Activated CD8-positive, alpha-beta memory T cell treated with anti-CD3 and anti-CD28 coated beads, Interleukin-2, amount 50 U/mL, for 4 hours (primary cell): ENCODE measurements around the gene PSAP.
A peak's percentile ranks its signal among the peaks of the same experiment; 100 is the strongest.
"Not testable (repeated sequence)": the region's sequence is repeated elsewhere in the genome, so short reads cannot be mapped to it uniquely, and the experiment has no call there.

Source experiments
- DNase-seq: peaks from one replicate; pipeline ENCODE4 v3.0.0-alpha.2; 2020

Gene PSAP

GRCh38 chr10:71850743-71851464, at the start of gene PSAP:
Gene PSAP (minus strand): TSS chr10:71851251. CDS start chr10:71851221, 30 bp downstream.
- peak; percentile 98 for DNase-seq

- DNase-seq = no peak
Observed at GRCh38 chr10:71900441-71901180, 49.6 kb upstream of the PSAP start.

- no peak for DNase-seq
Observed at GRCh38 chr10:71899665-71900412, 48.8 kb upstream of the PSAP start.

- not testable (repeated sequence) for DNase-seq
Observed at GRCh38 chr10:71898346-71898745, 47.3 kb upstream of the PSAP start.

GRCh38 chr10:71893920-71894319, 42.9 kb upstream of the PSAP start:
- DNase-seq = no peak

- DNase-seq = no peak
Observed at GRCh38 chr10:71893258-71893815, 42.3 kb upstream of the PSAP start.

GRCh38 chr10:71891437-71891836, 40.4 kb upstream of the PSAP start:
- DNase-seq = no peak

GRCh38 chr10:71889388-71889987, 38.4 kb upstream of the PSAP start:
- DNase-seq = no peak

GRCh38 chr10:71888623-71889387, 37.8 kb upstream of the PSAP start:
- peak; percentile 49 for DNase-seq

GRCh38 chr10:71888248-71888622, 37.2 kb upstream of the PSAP start:
- DNase-seq = no peak

GRCh38 chr10:71887743-71888142, 36.7 kb upstream of the PSAP start:
- no peak for DNase-seq

- DNase-seq = no peak
Observed at GRCh38 chr10:71882813-71883659, 32.0 kb upstream of the PSAP start.

GRCh38 chr10:71881647-71882355, 30.8 kb upstream of the PSAP start:
- DNase-seq = no peak

- DNase-seq = not testable (repeated sequence)
Observed at GRCh38 chr10:71881307-71881624, 30.2 kb upstream of the PSAP start.

GRCh38 chr10:71880425-71881306, 29.6 kb upstream of the PSAP start:
- no peak for DNase-seq

GRCh38 chr10:71878327-71879034, 27.4 kb upstream of the PSAP start:
- DNase-seq = no peak

GRCh38 chr10:71877821-71878220, 26.8 kb upstream of the PSAP start:
- DNase-seq = no peak

GRCh38 chr10:71874680-71875354, 23.8 kb upstream of the PSAP start:
- not testable (repeated sequence) for DNase-seq
